HG03442 (cell line): Measurements from ENCODE around the gene PTPRG.
"Not testable (repeated sequence)": the region's sequence is repeated elsewhere in the genome, so short reads cannot be mapped to it uniquely, and the experiment has no call there.

Experiments used
- ATAC-seq: cut with Tn5 transposase; IDR thresholded peaks from one replicate; pipeline ENCODE4 v1.9.1; 2021; ENCODE audit warnings: mild to moderate bottlenecking, moderate library complexity; ENCODE audit not compliant: unreplicated experiment

Gene PTPRG

GRCh38 chr3:61715886-61716527, 154.6 kb downstream of the PTPRG start:
- no peak for ATAC-seq

GRCh38 chr3:61716693-61717092, 155.3 kb downstream of the PTPRG start:
- ATAC-seq, result not testable (repeated sequence)

- no peak for ATAC-seq
Observed at GRCh38 chr3:61718565-61718964, 157.2 kb downstream of the PTPRG start.

- ATAC-seq, result no peak
Observed at GRCh38 chr3:61719278-61719977, 158.1 kb downstream of the PTPRG start.

GRCh38 chr3:61723038-61723437, 161.7 kb downstream of the PTPRG start:
- no peak for ATAC-seq

GRCh38 chr3:61724183-61724582, 162.8 kb downstream of the PTPRG start:
- ATAC-seq, result no peak

- no peak for ATAC-seq
Observed at GRCh38 chr3:61724801-61725200, 163.4 kb downstream of the PTPRG start.

GRCh38 chr3:61725851-61726333, 164.5 kb downstream of the PTPRG start:
- no peak for ATAC-seq

- no peak for ATAC-seq
Observed at GRCh38 chr3:61727435-61727834, 166.1 kb downstream of the PTPRG start.

- ATAC-seq, result no peak
Observed at GRCh38 chr3:61729038-61729634, 167.8 kb downstream of the PTPRG start.

- no peak for ATAC-seq
Observed at GRCh38 chr3:61730056-61730455, 168.7 kb downstream of the PTPRG start.

GRCh38 chr3:61730577-61731231, 169.3 kb downstream of the PTPRG start:
- no peak for ATAC-seq

GRCh38 chr3:61733000-61733399, 171.6 kb downstream of the PTPRG start:
- ATAC-seq, result no peak

- no peak for ATAC-seq
Observed at GRCh38 chr3:61733876-61734275, 172.5 kb downstream of the PTPRG start.

- no peak for ATAC-seq
Observed at GRCh38 chr3:61734749-61735686, 173.6 kb downstream of the PTPRG start.

- no peak for ATAC-seq
Observed at GRCh38 chr3:61736506-61736905, 175.1 kb downstream of the PTPRG start.

- ATAC-seq, result no peak
Observed at GRCh38 chr3:61739640-61740039, 178.3 kb downstream of the PTPRG start.

GRCh38 chr3:61740494-61740893, 179.1 kb downstream of the PTPRG start:
- ATAC-seq, result no peak

GRCh38 chr3:61741551-61741950, 180.2 kb downstream of the PTPRG start:
- ATAC-seq, result no peak

GRCh38 chr3:61742006-61742405, 180.6 kb downstream of the PTPRG start:
- ATAC-seq, result no peak
